ENCODE measurements around the gene TCEAL9. TPM values are rescaled to one million over a fixed set of nuclear protein-coding genes. Genes with fewer than 3 reads are reported as not detected.

The TCEAL9 gene
- total and polyA plus RNA-seq, 2 of the 4 experiments (the other 2 are of a cell fraction): 20.3 to 111 TPM

DNA sequence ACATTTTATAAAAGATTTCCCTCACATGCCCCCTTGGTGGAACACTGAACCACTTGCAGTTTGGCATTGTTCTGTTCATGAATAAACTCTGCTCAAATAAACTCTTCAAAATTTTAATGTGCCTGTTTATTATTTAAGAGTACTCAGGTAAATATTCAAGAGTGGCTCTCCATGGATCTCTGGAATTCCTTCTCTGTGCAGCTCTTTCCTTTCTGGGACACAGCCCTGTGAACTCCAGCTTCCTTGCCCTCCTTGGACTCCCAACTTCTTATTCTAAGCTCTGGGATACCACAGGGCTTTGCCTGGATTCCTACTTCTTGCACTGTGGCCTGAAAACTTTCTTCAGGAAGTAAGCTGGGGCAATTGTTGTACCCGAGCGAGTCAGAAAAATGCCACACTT, 28.4 kb downstream of the TCEAL9 start:
- Histone ChIP-seq H2BK15ac (ENCODE audit: low read depth, low read length) (no peak overlapping the region), H3K56ac (ENCODE audit: extremely low read depth, insufficient read depth, low read length) (no peak overlapping the region), H3K27me3 (ENCODE audit: control insufficient read depth, insufficient read depth, low read length) (no peaks in the 10 kb centered on the region; the same call in 1 of the 2 replicates), H3K4me1 (ENCODE audit: control insufficient read depth, insufficient read depth, low read length) (peaks cover 3% of the 10 kb centered on the region; the same call in 1 of the 2 replicates), H3K9ac (ENCODE audit: low read depth, low read length) (no peak overlapping the region), H3K18ac (ENCODE audit: low read depth, low read length) (no peak overlapping the region), H3K9me1 (ENCODE audit: insufficient read depth, low read length) (no peaks in the 10 kb centered on the region), H3K27ac (ENCODE audit: insufficient read depth, low read length) (no peak overlapping the region), H3K9me3 (ENCODE audit: control insufficient read depth, insufficient read depth, low read length) (no peaks in the 10 kb centered on the region), H3K36me3 (ENCODE audit: control insufficient read depth, insufficient read depth, low read length) (no peaks in the 10 kb centered on the region), H4K20me1 (ENCODE audit: insufficient read depth, low read length) (no peaks in the 10 kb centered on the region), H2AK5ac (ENCODE audit: low read depth, low read length) (no peak overlapping the region), H3K4ac (ENCODE audit: low read depth, low read length) (no peak overlapping the region), H3K79me1 (ENCODE audit: low read depth in 1 of 2, low read length in 2 of 2) (no peaks in the 10 kb centered on the region), H3K14ac (replicated peaks; ENCODE audit: low read depth, low read length) (no peak overlapping the region), H2AK9ac (replicated peaks; ENCODE audit: low read depth, low read length, poor library complexity) (no peak overlapping the region), H4K5ac (ENCODE audit: low read depth, low read length) (no peak overlapping the region; the same call in 1 of the 2 replicates), H3K23ac (ENCODE audit: low read depth, low read length) (no peak overlapping the region), H2BK120ac (ENCODE audit: low read depth, low read length) (no peak overlapping the region), H4K91ac (ENCODE audit: insufficient read depth, low read depth, low read length) (no peak overlapping the region), H2BK5ac (ENCODE audit: low read depth, low read length, poor library complexity, severe bottlenecking) (no peak overlapping the region), H3K4me3 (ENCODE audit: insufficient read depth, low read depth, low read length) (no peak overlapping the region), H4K8ac (ENCODE audit: low read depth in 2 of 2, low read length in 2 of 2) (no peak overlapping the region), H2AFZ (replicated peaks; ENCODE audit: low read length, poor library complexity) (no peak overlapping the region), H2BK20ac (ENCODE audit: low read depth, low read length) (no peak overlapping the region), H3K4me2 (ENCODE audit: low read depth, low read length) (no peak overlapping the region)
- DNase-seq (no peak), ATAC-seq (ENCODE audit: low read depth) (no peak)
- TF ChIP-seq, protein P1, sequence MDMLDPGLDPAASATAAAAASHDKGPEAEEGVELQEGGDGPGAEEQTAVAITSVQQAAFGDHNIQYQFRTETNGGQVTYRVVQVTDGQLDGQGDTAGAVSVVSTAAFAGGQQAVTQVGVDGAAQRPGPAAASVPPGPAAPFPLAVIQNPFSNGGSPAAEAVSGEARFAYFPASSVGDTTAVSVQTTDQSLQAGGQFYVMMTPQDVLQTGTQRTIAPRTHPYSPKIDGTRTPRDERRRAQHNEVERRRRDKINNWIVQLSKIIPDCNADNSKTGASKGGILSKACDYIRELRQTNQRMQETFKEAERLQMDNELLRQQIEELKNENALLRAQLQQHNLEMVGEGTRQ (IDR thresholded peaks at IDR 0.05; ENCODE audit: low read depth, low read length): no peak
- no peak for TF ChIP-seq CTCF (conservative IDR thresholded peaks at IDR 0.05; ENCODE audit: low read depth, low read length)
- TF ChIP-seq RAD21 (IDR thresholded peaks at IDR 0.05; ENCODE audit: low read length): no peak
- no peak for TF ChIP-seq MXI1 (IDR thresholded peaks at IDR 0.05; ENCODE audit: borderline replicate concordance, low read depth, low read length)
- TF ChIP-seq RCOR1 (IDR thresholded peaks at IDR 0.05; ENCODE audit: insufficient replicate concordance, low read length): no peak
- TF ChIP-seq POLR2A (IDR thresholded peaks at IDR 0.05; ENCODE audit: low read depth, low read length): no peak
- no peak for TF ChIP-seq CEBPB (IDR thresholded peaks at IDR 0.05; ENCODE audit: low read depth, low read length)
- TF ChIP-seq MAZ (IDR thresholded peaks at IDR 0.05; ENCODE audit: borderline replicate concordance, low read depth, low read length): no peak
- TF ChIP-seq BHLHE40 (IDR thresholded peaks at IDR 0.05; ENCODE audit: low read depth, low read length): no peak
- no peak for TF ChIP-seq FOS (IDR thresholded peaks at IDR 0.05; ENCODE audit: low read depth, low read length)
- no peak for TF ChIP-seq NFE2L2 (IDR thresholded peaks at IDR 0.05; ENCODE audit: low read depth, low read length)
- TF ChIP-seq CHD1 (IDR thresholded peaks at IDR 0.05; ENCODE audit: low read depth, low read length): no peak
- TF ChIP-seq, protein P2, sequence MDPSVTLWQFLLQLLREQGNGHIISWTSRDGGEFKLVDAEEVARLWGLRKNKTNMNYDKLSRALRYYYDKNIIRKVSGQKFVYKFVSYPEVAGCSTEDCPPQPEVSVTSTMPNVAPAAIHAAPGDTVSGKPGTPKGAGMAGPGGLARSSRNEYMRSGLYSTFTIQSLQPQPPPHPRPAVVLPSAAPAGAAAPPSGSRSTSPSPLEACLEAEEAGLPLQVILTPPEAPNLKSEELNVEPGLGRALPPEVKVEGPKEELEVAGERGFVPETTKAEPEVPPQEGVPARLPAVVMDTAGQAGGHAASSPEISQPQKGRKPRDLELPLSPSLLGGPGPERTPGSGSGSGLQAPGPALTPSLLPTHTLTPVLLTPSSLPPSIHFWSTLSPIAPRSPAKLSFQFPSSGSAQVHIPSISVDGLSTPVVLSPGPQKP (IDR thresholded peaks at IDR 0.05; ENCODE audit: borderline replicate concordance, low read depth, low read length): no peak
- TF ChIP-seq MAFK (IDR thresholded peaks at IDR 0.05; ENCODE audit: low read depth, low read length): no peak
- no TSS peak for BruUV-seq (replicated peaks)
- intact Hi-C loops (cut with micrococcal nuclease): no loop called here
- in situ Hi-C loops (cut with MboI; ENCODE audit: low sequenced_read_pairs): no loop called here
- POLR2A ChIA-PET (ENCODE audit: unreplicated experiment): no interaction called here
- 53% methylated on average over 2 of the region's 2 CpGs; no CpG with 5 or more reads in 1 of the 2 experiments for WGBS, 2 experiments (ENCODE audit: extremely low coverage in 2 of 2, insufficient read length in 1 of 2)
- CTCF ChIA-PET: no interaction called here
- dilution Hi-C loops (cut with HindIII; ENCODE audit: low sequenced_read_pairs, unreplicated experiment): no loop called here

Measured in IMR-90 (cell line).